Measurements from ENCODE around the gene LRP5.

LRP5 gene

GRCh38 chr11:68345776-68346461, 33.5 kb downstream of the LRP5 start:
- in situ Hi-C loops (cut with MboI; ENCODE audit: low sequenced_read_pairs): no loop called here

- in situ Hi-C loops (cut with MboI; ENCODE audit: low sequenced_read_pairs): no loop called here
These were observed 34.0 kb downstream of the LRP5 start for GRCh38 chr11:68346462-68346790.

- in situ Hi-C loops (cut with MboI; ENCODE audit: low sequenced_read_pairs): no loop called here
These were observed 35.0 kb downstream of the LRP5 start for GRCh38 chr11:68347345-68347744.

- in situ Hi-C loops (cut with MboI; ENCODE audit: low sequenced_read_pairs): no loop called here
These were observed 35.5 kb downstream of the LRP5 start for GRCh38 chr11:68347841-68348240.

GRCh38 chr11:68349461-68350249, 37.3 kb downstream of the LRP5 start:
- in situ Hi-C loops (cut with MboI; ENCODE audit: low sequenced_read_pairs): no loop called here

- in situ Hi-C loops (cut with MboI; ENCODE audit: low sequenced_read_pairs): no loop called here
These were observed 38.5 kb downstream of the LRP5 start for GRCh38 chr11:68350759-68351449.

- in situ Hi-C loops (cut with MboI; ENCODE audit: low sequenced_read_pairs): no loop called here
These were observed 39.3 kb downstream of the LRP5 start for GRCh38 chr11:68351450-68352275.

GRCh38 chr11:68352591-68352990, 40.2 kb downstream of the LRP5 start:
- in situ Hi-C loops (cut with MboI; ENCODE audit: low sequenced_read_pairs): no loop called here

GRCh38 chr11:68353118-68353517, 40.7 kb downstream of the LRP5 start:
- in situ Hi-C loops (cut with MboI; ENCODE audit: low sequenced_read_pairs): no loop called here

GRCh38 chr11:68353669-68354068, 41.3 kb downstream of the LRP5 start:
- in situ Hi-C loops (cut with MboI; ENCODE audit: low sequenced_read_pairs): no loop called here

- in situ Hi-C loops (cut with MboI; ENCODE audit: low sequenced_read_pairs): no loop called here
These were observed 41.9 kb downstream of the LRP5 start for GRCh38 chr11:68354148-68354872.

GRCh38 chr11:68355471-68355870, 43.1 kb downstream of the LRP5 start:
- in situ Hi-C loops (cut with MboI; ENCODE audit: low sequenced_read_pairs): no loop called here

- in situ Hi-C loops (cut with MboI; ENCODE audit: low sequenced_read_pairs): no loop called here
These were observed 45.2 kb downstream of the LRP5 start for GRCh38 chr11:68357568-68357967.

GRCh38 chr11:68358416-68358815, 46.0 kb downstream of the LRP5 start:
- in situ Hi-C loops (cut with MboI; ENCODE audit: low sequenced_read_pairs): no loop called here

- in situ Hi-C loops (cut with MboI; ENCODE audit: low sequenced_read_pairs): no loop called here
These were observed 49.3 kb downstream of the LRP5 start for GRCh38 chr11:68361702-68362101.

GRCh38 chr11:68362801-68363379, 50.5 kb downstream of the LRP5 start:
- in situ Hi-C loops (cut with MboI; ENCODE audit: low sequenced_read_pairs): no loop called here

GRCh38 chr11:68363776-68364175, 51.4 kb downstream of the LRP5 start:
- in situ Hi-C loops (cut with MboI; ENCODE audit: low sequenced_read_pairs): no loop called here

- in situ Hi-C loops (cut with MboI; ENCODE audit: low sequenced_read_pairs): no loop called here
These were observed 52.2 kb downstream of the LRP5 start for GRCh38 chr11:68364581-68364980.

GRCh38 chr11:68365943-68366435, 53.6 kb downstream of the LRP5 start:
- in situ Hi-C loops (cut with MboI; ENCODE audit: low sequenced_read_pairs): no loop called here

- in situ Hi-C loops (cut with MboI; ENCODE audit: low sequenced_read_pairs): no loop called here
These were observed 54.9 kb downstream of the LRP5 start for GRCh38 chr11:68367252-68367651.
